ENCODE measurements around the gene PLAGL2.

GRCh38 chr20:32205843-32206759, 1.4 kb downstream of the PLAGL2 start:
- TF ChIP-seq, protein P1, sequence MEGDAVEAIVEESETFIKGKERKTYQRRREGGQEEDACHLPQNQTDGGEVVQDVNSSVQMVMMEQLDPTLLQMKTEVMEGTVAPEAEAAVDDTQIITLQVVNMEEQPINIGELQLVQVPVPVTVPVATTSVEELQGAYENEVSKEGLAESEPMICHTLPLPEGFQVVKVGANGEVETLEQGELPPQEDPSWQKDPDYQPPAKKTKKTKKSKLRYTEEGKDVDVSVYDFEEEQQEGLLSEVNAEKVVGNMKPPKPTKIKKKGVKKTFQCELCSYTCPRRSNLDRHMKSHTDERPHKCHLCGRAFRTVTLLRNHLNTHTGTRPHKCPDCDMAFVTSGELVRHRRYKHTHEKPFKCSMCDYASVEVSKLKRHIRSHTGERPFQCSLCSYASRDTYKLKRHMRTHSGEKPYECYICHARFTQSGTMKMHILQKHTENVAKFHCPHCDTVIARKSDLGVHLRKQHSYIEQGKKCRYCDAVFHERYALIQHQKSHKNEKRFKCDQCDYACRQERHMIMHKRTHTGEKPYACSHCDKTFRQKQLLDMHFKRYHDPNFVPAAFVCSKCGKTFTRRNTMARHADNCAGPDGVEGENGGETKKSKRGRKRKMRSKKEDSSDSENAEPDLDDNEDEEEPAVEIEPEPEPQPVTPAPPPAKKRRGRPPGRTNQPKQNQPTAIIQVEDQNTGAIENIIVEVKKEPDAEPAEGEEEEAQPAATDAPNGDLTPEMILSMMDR (IDR thresholded peaks at IDR 0.05), result no peak
- TF ChIP-seq ZFX (IDR thresholded peaks at IDR 0.05; ENCODE audit: borderline replicate concordance), result no peak

All from 22Rv1 (cell line).